Pancreas (tissue), 10 donors: Measurements from ENCODE around the gene HACE1. TPM values are rescaled to one million over a fixed set of nuclear protein-coding genes. Genes with fewer than 3 reads are reported as not detected.

Experiments used
- ATAC-seq, 4 donors: fragments of 200-7000 bp; cut with Tn5 transposase; one replicate each; pipeline versions ENCODE4 v1.8.0 to v1.9.1; 2020; ENCODE audit warnings: mild to moderate bottlenecking in 4 of 4, moderate library complexity in 4 of 4
- DNase-seq, 6 donors: peaks; one replicate each; pipeline ENCODE4 v3.0.0-alpha.2; 2020
- FAIRE-seq: peaks from 2 replicates; lab custom pipeline; 2012; peaks lifted over from hg19 to GRCh38; lab: Jason Lieb, UNC
- H3K27ac ChIP-seq, 4 donors: fragments of 200-600 bp; sonication (generic); 1 replicate in 3 of 4; 2 replicates in 1 of 4; pipeline versions ENCODE4 v1.5.0 to v1.8.0; 2020
- H3K27me3 ChIP-seq, 4 donors: fragments of 200-600 bp; one replicate each; pipeline ENCODE4 v1.8.0; 2021
- H3K36me3 ChIP-seq, 3 donors: fragments of 200-600 bp; sonication (generic) in 1 of 3; one replicate each; pipeline versions ENCODE4 v1.5.0 to v1.8.0; 2020 to 2021
- H3K4me1 ChIP-seq, 3 donors: fragments of 200-600 bp; one replicate each; pipeline ENCODE4 v1.8.0; 2021
- H3K4me3 ChIP-seq, 4 donors: fragments of 200-600 bp; sonication (generic) in 2 of 4; one replicate each; pipeline versions ENCODE4 v1.5.0 to v1.8.0; 2020 to 2021
- H3K9me3 ChIP-seq, 4 donors: fragments of 200-600 bp; one replicate each; pipeline ENCODE4 v1.8.0; 2021
- WGBS, 2 donors: extraction: QIAGEN DNeasy Blood & Tissue Kit; methylation state at CpG; one replicate each; pipeline ENCODE4 v1.1.7; 2013; 5-methylcytosine and 5-hydroxymethylcytosine counted together
- intact Hi-C, 3 donors: fragments of 100-400 bp; cut with DNase I; formaldehyde crosslinking; loops; one replicate each; pipeline versions ENCODE4 v1.11.1 to v1.14.2; 2022
- polyA plus RNA-seq, 2 donors: library from polyadenylated mRNA; stranded (reverse); fragments of 200-250 nt; gene quantifications; one replicate each; pipeline ENCODE4 v1.2.3, GENCODE V29; 2013
- total RNA-seq, 6 donors: library from RNA; stranded (reverse); fragmentation: NEBNext Ultra II Directional in 4 of 6; extraction: Animal tissue kit (Norgen Biotek cat#: 25700) in 4 of 6; gene quantifications; one replicate each; pipeline versions ENCODE4 v1.2.1 to v1.2.4, GENCODE V29; 2021 to 2023
- TF ChIP-seq, protein P1 (sequence below), 4 donors: fragments of 200-600 bp; sonication (generic) in 3 of 4; IDR thresholded peaks; one replicate each; pipeline versions ENCODE4 v1.5.0 to v1.8.0; 2021; ENCODE audit warnings: antibody characterized with exemption in 4 of 4
- donor health status: healthy with polysubstance abuse.
- donor health status: DM: no; HTN: no; CAD: no; lungs with moderate emphysema.
- donor health status: DM: no; HTN: no; CAD: no.
- donor health status: control.
- donor health status: control.
- donor health status: Bipolar disorder and iron deficiency.
- donor health status: DM: yes; HTN: yes; CAD: no.
- donor health status: DM: no; HTN: no; CAD: no.
- donor health status: DM: no; HTN: no; CAD: no.
- donor health status: DM: yes; HTN: yes; CAD: no.

The HACE1 gene
- total and polyA plus RNA-seq, 8 donors = 2.8 to 8.5 (median 4.1) TPM

DNA sequence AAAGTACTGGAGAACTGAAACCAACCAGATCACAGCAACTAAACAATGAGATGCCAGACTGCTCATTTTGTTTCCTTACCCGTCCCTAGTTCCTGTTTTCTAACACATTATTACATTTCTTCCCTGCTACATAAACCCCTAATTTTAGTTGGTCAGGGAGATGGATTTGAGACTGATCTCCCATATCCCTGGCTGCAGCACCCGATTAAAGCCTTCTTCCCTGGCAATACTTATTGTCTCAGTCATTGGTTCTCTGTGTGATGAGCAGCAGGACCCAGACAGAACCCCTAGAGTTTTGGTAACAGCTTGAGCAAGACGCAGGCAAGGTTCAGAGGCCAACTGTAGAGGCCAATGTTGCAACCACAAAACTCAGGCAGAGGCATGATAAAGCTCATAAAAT lies 28.3 kb upstream of the HACE1 start:
- 51 to 69% methylated on average over 3 of the region's 3 CpGs for WGBS, 2 donors
- intact Hi-C loops = no loop called here
- FAIRE-seq = no peak

DNA sequence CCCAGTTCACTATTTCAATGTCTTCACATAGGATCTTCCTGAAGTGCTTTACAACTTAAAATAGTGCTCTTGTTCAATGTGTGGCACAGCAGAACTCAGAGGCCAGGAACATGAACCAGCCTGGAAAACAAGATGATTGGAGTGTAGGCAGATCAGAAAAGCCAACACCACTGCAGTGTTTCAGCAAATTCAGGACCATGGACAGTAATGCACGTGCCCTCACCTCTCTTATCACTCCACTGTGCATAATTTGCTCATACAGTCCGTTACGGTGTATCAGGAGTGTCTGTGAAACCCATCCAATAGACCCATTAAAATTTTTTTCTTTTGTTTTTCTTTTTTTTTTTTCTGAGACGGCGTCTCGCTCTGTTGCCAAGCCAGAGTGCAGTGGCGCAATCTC lies 27.6 kb upstream of the HACE1 start:
- no peaks in the 10 kb centered on the region for H3K36me3 ChIP-seq
- H3K27ac ChIP-seq = no peak overlapping the region
- H3K27me3 ChIP-seq = no peaks in the 10 kb centered on the region
- FAIRE-seq (no peak), DNase-seq (no peak), ATAC-seq (peak in 1 of 4 donors; percentile 73)
- WGBS, 2 donors = 52 to 56% methylated on average over 7 of the region's 7 CpGs
- H3K4me1 ChIP-seq = no peaks in the 10 kb centered on the region
- intact Hi-C loops = no loop called here
- TF ChIP-seq, protein P1, sequence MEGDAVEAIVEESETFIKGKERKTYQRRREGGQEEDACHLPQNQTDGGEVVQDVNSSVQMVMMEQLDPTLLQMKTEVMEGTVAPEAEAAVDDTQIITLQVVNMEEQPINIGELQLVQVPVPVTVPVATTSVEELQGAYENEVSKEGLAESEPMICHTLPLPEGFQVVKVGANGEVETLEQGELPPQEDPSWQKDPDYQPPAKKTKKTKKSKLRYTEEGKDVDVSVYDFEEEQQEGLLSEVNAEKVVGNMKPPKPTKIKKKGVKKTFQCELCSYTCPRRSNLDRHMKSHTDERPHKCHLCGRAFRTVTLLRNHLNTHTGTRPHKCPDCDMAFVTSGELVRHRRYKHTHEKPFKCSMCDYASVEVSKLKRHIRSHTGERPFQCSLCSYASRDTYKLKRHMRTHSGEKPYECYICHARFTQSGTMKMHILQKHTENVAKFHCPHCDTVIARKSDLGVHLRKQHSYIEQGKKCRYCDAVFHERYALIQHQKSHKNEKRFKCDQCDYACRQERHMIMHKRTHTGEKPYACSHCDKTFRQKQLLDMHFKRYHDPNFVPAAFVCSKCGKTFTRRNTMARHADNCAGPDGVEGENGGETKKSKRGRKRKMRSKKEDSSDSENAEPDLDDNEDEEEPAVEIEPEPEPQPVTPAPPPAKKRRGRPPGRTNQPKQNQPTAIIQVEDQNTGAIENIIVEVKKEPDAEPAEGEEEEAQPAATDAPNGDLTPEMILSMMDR (IDR thresholded peaks at IDR 0.05) = no peak
- H3K9me3 ChIP-seq = no peaks in the 10 kb centered on the region
- no peak overlapping the region for H3K4me3 ChIP-seq

More for the DNA sequence above, 28.3 kb upstream of the HACE1 start:
- ATAC-seq = no peak
- Histone ChIP-seq H3K4me1 (no peaks in the 10 kb centered on the region), H3K27me3 (no peaks in the 10 kb centered on the region), H3K27ac (no peak overlapping the region), H3K9me3 (no peaks in the 10 kb centered on the region), H3K4me3 (no peak overlapping the region), H3K36me3 (no peaks in the 10 kb centered on the region)
- no peak for DNase-seq
- TF ChIP-seq, protein P1 (IDR thresholded peaks at IDR 0.05) = no peak

DNA sequence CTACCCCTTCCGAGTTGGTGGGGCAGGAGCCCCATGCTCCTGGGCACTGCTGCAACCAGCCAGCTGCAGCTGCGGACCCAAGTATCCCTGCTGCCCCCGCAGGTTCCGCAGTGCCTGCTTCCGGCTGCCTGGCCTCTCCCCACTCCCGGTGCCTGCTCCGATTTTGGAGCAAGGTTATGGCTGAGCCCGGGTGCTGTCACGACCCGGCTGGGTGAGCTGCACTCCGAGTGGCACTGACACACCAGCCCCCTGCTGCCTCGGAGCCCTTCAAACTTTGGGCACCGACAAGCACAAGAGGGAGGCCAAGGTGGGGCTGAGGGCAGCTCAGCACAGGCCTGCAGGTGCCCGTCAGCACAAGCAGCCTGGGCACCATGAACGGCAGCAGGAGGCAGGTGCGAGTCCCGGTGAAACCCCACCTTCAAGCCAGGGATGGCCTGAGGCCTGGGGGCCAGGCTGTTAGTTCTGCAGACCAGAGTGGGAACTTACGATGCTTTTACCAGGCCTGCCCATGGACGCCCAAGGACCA lies 25.9 kb upstream of the HACE1 start:
- no peak overlapping the region for H3K27ac ChIP-seq
- intact Hi-C loops = no loop called here
- TF ChIP-seq, protein P1 (IDR thresholded peaks at IDR 0.05) = no peak
- H3K36me3 ChIP-seq = no peaks in the 10 kb centered on the region
- WGBS, 2 donors = 56 to 61% methylated on average over 18 to 19 of the region's 19 CpGs
- no peaks in the 10 kb centered on the region for H3K4me1 ChIP-seq
- no peaks in the 10 kb centered on the region for H3K27me3 ChIP-seq
- no peak overlapping the region for H3K4me3 ChIP-seq
- H3K9me3 ChIP-seq = no peaks in the 10 kb centered on the region
- no peak for FAIRE-seq
- peak in 1 of 6 donors; percentile 39 for DNase-seq
- no peak for ATAC-seq

DNA sequence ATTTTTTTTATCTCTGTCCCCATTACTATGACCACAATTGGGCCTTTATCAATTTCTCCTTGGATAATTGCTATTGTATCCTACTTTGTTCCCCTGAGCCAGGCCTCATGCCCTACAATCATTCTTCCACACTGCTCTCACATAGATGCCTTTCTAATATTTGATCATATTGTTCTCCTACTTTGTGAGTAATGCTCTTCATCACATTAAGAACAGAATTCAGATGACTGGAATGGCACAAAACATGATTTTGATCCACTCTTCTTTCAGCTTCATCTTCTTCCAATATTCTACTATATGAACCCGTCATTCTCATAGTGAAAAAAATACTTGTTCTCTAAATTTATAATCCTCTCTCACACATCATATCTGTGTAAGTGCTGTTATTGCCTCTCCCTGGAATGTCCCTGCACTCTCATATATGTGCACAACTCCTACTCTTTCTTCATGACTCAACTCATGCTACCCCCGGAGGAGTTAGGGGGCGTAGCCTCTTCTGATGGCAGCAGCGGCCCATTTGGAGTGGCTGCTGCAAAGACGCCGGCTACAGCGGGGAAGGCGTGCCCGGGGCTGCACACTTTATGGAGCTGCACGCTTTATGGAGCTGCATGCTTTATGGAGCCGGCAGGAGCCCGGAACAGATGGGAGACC lies 25.3 kb upstream of the HACE1 start:
- Histone ChIP-seq H3K36me3 (no peaks in the 10 kb centered on the region), H3K4me1 (no peaks in the 10 kb centered on the region), H3K27ac (no peak overlapping the region), H3K9me3 (no peaks in the 10 kb centered on the region), H3K27me3 (no peaks in the 10 kb centered on the region), H3K4me3 (no peak overlapping the region)
- no peak for DNase-seq
- no peak for FAIRE-seq
- TF ChIP-seq, protein P1 (IDR thresholded peaks at IDR 0.05) = no peak
- no peak for ATAC-seq
- intact Hi-C loops = no loop called here
- WGBS, 2 donors = 46 to 51% methylated on average over 12 of the region's 12 CpGs
